GM18517 (cell line): ENCODE data around the gene ANKUB1.

Source experiments
- ATAC-seq: cut with Tn5 transposase; IDR thresholded peaks from one replicate; pipeline ENCODE4 v1.9.1; 2021; ENCODE audit warnings: mild to moderate bottlenecking, moderate library complexity; ENCODE audit not compliant: unreplicated experiment

Gene ANKUB1

GRCh38 chr3:149810846-149811245, 18.5 kb upstream of the ANKUB1 start:
- no peak for ATAC-seq

- ATAC-seq: no peak
Measured at GRCh38 chr3:149809699-149810098, 17.3 kb upstream of the ANKUB1 start.

- ATAC-seq: no peak
Measured at GRCh38 chr3:149808209-149808829, 16.0 kb upstream of the ANKUB1 start.

- ATAC-seq: no peak
Measured at GRCh38 chr3:149806171-149806778, 13.9 kb upstream of the ANKUB1 start.

GRCh38 chr3:149801639-149802038, 9.3 kb upstream of the ANKUB1 start:
- ATAC-seq: no peak

- ATAC-seq: no peak
Measured at GRCh38 chr3:149801195-149801594, 8.8 kb upstream of the ANKUB1 start.

- ATAC-seq: no peak
Measured at GRCh38 chr3:149800693-149801092, 8.3 kb upstream of the ANKUB1 start.

- no peak for ATAC-seq
Measured at GRCh38 chr3:149796026-149796425, 3.7 kb upstream of the ANKUB1 start.

- ATAC-seq: no peak
Measured at GRCh38 chr3:149790698-149791097, 1.7 kb downstream of the ANKUB1 start.

GRCh38 chr3:149790268-149790667, 2.1 kb downstream of the ANKUB1 start:
- no peak for ATAC-seq

- no peak for ATAC-seq
Measured at GRCh38 chr3:149784064-149784704, 8.2 kb downstream of the ANKUB1 start.

- ATAC-seq: no peak
Measured at GRCh38 chr3:149783576-149783975, 8.8 kb downstream of the ANKUB1 start.

GRCh38 chr3:149781741-149782140, 10.6 kb downstream of the ANKUB1 start:
- no peak for ATAC-seq

- ATAC-seq: no peak
Measured at GRCh38 chr3:149781211-149781610, 11.1 kb downstream of the ANKUB1 start.

- no peak for ATAC-seq
Measured at GRCh38 chr3:149777414-149778214, 14.7 kb downstream of the ANKUB1 start.

GRCh38 chr3:149776170-149776569, 16.2 kb downstream of the ANKUB1 start:
- ATAC-seq: no peak

GRCh38 chr3:149772861-149773260, 19.5 kb downstream of the ANKUB1 start:
- ATAC-seq: no peak

- peak; percentile 64 for ATAC-seq
Measured at GRCh38 chr3:149771652-149772271, 20.6 kb downstream of the ANKUB1 start.

GRCh38 chr3:149770246-149770645, 22.1 kb downstream of the ANKUB1 start:
- no peak for ATAC-seq

- ATAC-seq: no peak
Measured at GRCh38 chr3:149768704-149769103, 23.6 kb downstream of the ANKUB1 start.

- no peak for ATAC-seq
Measured at GRCh38 chr3:149767720-149768119, 24.6 kb downstream of the ANKUB1 start.
